SK-N-SH treated with all-trans-retinoic acid at 6 μM for 48 hours (cell line): Measurements from ENCODE around the gene ARPC3.

ENCODE experiments used
- BACH2 ChIP-seq: fragments of 250-450 bp; sonication (Bioruptor Pico); IDR thresholded peaks from 2 replicates; pipeline ENCODE4 v1.9.0; 2021; ENCODE audit warnings: mild to moderate bottlenecking, borderline replicate concordance
- OSR1 ChIP-seq: fragments of 250-450 bp; sonication (Bioruptor Pico); IDR thresholded peaks from 2 replicates; pipeline ENCODE4 v1.8.0; 2022; ENCODE audit warnings: moderate library complexity, mild to moderate bottlenecking, inconsistent platforms
- RARB ChIP-seq: fragments of 250-450 bp; sonication (Bioruptor Pico); IDR thresholded peaks from 2 replicates; pipeline ENCODE4 v1.8.0; 2021; ENCODE audit warnings: mild to moderate bottlenecking, moderate library complexity
- TF ChIP-seq, protein P1 (sequence below): fragments of 250-450 bp; sonication (Bioruptor Pico); IDR thresholded peaks from 2 replicates; pipeline ENCODE4 v1.5.1; 2020; ENCODE audit warnings: low read depth, mild to moderate bottlenecking, moderate library complexity
- TF ChIP-seq, protein P2 (sequence below): fragments of 250-450 bp; sonication (Bioruptor Pico); IDR thresholded peaks from 2 replicates; pipeline ENCODE4 v1.8.0; 2020; ENCODE audit warnings: mild to moderate bottlenecking, moderate library complexity, borderline replicate concordance

DNA sequence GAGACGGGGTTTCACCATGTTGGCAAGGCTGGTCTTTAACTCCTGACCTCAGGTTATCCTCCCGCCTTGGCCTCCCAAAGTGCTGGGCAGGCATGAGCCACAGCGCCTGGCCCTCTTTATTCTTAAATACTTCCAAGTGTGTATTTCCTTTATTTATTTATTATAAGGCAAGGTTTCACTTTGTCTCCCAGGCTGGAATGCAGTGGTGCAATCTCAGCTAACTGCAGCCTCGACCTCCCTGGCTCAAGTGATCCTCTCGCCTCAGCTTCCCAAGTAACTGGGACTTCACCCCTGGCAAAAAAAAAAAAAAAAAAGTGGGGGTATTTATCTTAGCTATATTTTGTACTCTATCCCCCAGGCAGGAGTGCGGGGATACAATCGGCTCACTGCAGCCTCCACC is 25.3 kb upstream of the ARPC3 start:
- no peak for TF ChIP-seq BACH2 (CRISPR knock-in tag)
- no peak for TF ChIP-seq RARB (CRISPR knock-in tag)
- no peak for TF ChIP-seq OSR1 (CRISPR knock-in tag)
- TF ChIP-seq, protein P1, sequence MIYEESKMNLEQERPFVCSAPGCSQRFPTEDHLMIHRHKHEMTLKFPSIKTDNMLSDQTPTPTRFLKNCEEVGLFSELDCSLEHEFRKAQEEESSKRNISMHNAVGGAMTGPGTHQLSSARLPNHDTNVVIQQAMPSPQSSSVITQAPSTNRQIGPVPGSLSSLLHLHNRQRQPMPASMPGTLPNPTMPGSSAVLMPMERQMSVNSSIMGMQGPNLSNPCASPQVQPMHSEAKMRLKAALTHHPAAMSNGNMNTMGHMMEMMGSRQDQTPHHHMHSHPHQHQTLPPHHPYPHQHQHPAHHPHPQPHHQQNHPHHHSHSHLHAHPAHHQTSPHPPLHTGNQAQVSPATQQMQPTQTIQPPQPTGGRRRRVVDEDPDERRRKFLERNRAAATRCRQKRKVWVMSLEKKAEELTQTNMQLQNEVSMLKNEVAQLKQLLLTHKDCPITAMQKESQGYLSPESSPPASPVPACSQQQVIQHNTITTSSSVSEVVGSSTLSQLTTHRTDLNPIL = no peak
- TF ChIP-seq, protein P2, sequence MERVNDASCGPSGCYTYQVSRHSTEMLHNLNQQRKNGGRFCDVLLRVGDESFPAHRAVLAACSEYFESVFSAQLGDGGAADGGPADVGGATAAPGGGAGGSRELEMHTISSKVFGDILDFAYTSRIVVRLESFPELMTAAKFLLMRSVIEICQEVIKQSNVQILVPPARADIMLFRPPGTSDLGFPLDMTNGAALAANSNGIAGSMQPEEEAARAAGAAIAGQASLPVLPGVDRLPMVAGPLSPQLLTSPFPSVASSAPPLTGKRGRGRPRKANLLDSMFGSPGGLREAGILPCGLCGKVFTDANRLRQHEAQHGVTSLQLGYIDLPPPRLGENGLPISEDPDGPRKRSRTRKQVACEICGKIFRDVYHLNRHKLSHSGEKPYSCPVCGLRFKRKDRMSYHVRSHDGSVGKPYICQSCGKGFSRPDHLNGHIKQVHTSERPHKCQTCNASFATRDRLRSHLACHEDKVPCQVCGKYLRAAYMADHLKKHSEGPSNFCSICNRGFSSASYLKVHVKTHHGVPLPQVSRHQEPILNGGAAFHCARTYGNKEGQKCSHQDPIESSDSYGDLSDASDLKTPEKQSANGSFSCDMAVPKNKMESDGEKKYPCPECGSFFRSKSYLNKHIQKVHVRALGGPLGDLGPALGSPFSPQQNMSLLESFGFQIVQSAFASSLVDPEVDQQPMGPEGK (CRISPR knock-in tag) = no peak
